Activated effector memory CD4-positive, alpha-beta T cell treated with anti-CD3 and anti-CD28 coated beads, Interleukin-2, amount 50 U/mL, for 16 hours (primary cell): ENCODE measurements around the gene HMCN2.
A peak's percentile ranks its signal among the peaks of the same experiment; 100 is the strongest.

ENCODE experiments used
- DNase-seq: peaks from one replicate; pipeline ENCODE4 v3.0.0-alpha.2; 2020

HMCN2 gene

DNA sequence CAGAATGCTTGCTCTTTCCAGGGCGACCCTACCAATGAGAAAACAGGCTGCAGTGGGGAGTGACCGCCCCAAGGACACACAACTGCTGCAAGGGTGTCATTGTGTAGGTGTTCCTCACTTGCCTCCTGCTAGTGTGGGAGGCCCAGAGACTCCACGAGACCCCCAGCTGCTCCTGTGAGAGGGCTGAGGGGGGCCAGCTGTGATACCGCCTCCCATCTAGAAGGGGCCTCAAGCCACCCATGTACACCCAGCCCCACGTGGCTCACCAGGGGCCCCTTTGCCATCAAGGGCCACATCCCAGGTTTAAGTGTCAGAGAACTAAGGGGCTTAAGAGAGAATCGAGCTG, 177.9 kb downstream of the HMCN2 start:
- DNase-seq: no peak

DNA sequence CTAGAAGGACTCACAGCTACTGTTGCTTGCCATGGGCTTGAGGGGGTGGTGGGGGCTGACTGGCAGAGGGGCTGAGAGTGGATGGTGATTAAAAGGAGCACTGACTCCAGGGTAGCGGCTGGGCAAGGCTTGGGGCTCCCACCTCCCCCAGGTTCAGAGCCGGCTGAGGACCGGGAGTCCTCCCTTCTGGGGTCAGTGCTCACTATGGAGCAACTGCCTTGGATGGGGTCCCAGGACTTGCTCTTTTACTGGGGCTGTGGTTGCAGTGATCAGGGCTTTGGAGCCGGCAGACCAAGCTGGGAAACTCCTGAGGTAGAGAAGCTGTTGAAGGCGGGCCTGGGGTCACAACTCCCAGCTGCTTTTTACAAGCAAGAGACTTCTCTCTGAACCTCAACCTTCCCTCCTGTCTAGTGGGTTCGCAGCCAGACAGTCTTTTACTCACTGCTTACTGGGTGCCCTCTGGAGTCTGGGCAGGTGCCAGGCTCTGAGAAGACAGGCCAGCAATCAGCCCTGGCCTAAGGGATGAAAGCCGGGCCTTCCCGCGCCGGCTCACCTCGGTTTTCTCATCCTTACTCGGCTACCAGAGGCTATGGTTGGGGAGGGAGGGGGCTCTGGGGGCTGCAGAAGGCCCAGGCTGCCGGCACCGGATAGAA, 178.4 kb downstream of the HMCN2 start:
- no peak for DNase-seq

DNA sequence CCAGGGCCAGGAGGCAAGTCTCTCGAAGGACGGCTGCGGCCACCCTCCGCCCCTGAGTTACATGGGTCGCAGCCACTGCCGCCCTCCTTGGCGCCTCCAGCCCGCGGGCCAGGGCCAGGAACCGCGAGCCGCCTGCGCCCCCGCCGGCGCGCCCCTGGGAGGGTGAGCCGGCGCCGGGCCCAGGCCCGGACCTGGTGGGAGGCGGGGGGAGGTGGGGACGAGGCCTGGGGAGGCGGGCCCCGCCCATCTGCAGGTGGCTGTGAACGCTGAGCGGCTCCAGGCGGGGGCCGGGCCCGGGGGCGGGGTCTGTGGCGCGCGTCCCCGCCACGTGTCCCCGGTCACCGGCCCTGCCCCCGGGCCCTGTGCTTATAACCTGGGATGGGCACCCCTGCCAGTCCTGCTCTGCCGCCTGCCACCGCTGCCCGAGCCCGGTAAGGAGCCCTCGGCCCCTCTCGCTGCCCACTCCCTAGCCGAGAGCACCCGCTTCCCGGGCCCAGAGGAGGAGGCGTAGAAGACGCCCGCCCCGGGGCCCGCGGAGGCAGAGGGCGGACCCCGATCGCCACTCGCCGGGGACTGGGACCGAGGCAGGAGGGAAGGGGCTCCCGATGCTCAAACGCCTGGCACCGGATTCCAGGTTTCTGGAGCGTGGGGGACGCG, 179.1 kb downstream of the HMCN2 start, which contains the start of gene ASS1:
Gene ASS1 (plus strand): TSS at position 397 of the 657 bp plus-strand sequence. CDS start 7,268 bp downstream, outside the sequence.
- DNase-seq: peak; percentile 82

DNA sequence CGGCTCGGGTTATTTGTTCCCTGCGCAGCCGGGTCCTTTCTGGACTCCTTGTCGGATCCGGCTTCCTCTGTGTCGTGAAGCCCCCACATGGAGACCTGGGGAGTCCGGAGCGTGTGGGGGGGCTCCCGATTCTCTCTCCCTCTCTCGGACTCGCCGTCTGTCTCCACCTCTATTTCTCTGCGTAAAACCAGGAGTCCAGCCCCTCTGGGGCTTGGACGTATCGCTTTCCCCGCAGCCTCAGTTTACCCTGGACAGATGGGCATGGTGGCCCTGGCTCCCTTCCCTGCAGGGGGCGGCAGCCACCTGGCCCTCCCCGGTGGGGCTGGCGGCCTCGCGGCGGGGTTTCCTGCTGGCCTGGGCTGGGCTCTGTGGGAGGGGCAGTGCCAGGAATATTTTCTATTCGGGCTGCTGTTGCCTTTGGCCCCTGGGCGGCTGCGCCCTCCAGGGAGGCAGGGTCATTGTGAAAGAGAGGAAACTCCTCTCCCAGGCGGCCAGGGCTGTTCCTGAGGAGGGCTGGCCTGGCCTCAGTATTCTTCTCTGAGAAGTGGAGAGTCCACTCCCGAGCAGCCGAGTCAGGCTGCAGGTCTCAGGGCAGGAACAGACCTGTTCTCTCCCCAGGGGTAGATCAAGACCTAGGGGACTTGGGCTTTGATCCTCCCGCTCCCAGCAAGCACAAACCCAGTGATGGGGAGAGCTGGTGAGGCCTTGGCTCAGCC, 179.9 kb downstream of the HMCN2 start:
- no peak for DNase-seq

DNA sequence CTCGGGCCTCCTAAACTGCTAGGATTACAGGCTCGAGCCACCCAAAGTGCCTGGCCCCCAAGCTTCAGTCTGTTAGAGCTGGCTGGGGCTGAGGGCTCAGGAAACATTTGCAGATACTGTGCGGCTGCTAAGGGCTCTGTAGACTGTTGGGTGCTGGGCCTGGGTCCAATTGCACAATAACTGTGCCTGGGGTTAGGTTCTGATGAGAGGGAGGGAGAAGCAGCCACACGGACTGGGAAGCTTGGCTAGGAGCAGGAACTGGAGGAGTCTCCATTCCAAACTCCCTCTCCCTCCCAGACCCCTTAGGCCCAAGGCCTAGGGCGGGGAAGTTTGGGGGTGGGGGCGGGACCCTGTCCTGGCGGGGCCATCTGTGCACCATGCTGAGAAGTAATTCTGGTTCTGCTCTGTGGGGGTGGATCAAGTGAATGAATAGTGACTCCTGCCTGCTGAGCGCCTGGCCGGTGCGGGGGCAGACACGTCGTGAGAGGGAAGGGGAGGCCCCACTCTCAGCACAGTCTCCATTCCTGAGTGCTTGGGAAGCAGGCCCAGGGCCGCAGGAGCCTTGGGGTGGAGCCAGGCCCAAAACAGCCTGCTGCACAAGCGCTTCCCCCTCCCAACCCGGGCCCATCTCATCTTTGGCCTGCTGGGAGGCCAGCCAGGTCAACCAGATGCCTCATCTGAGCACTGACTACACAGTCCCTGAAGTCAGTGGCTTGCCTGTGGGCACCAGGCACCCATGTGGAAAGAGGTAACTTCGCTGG, 180.7 kb downstream of the HMCN2 start:
- DNase-seq: no peak

DNA sequence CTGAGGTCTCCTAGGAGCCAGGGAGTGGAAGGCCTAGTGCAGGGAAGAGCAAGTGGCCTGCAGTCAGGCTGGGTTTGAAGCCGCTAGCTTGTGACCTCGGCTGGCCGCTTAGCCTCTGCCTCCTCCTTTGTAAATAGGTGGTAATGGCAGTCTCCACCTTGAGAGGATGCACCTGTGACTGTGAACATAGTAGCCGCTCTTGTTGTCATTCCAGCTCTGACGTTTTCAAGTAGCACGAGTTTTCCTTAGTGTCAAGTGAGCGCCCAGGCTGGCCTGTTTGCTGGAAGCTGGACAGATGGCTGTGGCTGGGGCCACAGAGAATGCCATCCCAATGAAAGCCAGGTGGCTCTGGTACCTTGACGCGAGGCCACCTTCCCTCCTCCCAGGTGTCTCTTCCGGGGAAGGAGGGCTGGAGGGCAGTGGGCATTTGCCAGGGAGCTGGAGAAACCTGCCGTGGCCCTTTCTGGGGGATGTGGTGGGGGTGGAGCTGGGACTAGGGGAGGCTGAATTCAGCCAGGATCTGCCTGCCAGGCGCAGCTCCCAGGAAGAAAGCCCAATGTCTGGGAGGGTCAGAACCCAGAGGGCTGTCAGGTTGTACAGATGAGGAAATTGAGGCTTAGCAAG, 181.7 kb downstream of the HMCN2 start:
- DNase-seq: no peak

DNA sequence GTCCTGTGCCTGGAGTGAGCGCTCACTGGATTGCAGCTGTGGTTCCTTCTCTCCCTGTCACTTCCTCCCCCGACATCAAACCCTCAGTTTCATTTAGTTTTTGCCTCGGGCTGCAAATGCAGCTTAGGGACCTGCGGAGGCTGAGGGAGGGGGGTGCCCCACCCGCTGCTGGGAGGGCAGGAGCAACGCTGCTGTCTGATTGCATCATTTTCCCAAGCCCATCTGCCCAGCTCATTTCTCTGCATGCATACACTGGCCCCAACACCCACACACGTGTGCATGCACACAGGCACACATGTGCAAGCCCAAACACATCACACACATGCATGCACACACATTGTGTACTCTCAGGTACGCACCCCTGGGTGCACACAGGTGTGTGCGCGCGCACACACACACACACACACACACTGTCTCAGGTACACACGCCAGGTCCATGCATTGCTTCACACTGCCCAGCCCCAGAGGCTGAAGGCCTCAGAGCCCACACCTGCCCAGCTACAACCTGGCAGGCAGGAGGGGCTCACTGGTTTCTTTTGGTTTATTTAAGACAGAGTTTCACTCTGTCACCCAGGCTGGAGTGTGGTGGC, 182.6 kb downstream of the HMCN2 start:
- no peak for DNase-seq

DNA sequence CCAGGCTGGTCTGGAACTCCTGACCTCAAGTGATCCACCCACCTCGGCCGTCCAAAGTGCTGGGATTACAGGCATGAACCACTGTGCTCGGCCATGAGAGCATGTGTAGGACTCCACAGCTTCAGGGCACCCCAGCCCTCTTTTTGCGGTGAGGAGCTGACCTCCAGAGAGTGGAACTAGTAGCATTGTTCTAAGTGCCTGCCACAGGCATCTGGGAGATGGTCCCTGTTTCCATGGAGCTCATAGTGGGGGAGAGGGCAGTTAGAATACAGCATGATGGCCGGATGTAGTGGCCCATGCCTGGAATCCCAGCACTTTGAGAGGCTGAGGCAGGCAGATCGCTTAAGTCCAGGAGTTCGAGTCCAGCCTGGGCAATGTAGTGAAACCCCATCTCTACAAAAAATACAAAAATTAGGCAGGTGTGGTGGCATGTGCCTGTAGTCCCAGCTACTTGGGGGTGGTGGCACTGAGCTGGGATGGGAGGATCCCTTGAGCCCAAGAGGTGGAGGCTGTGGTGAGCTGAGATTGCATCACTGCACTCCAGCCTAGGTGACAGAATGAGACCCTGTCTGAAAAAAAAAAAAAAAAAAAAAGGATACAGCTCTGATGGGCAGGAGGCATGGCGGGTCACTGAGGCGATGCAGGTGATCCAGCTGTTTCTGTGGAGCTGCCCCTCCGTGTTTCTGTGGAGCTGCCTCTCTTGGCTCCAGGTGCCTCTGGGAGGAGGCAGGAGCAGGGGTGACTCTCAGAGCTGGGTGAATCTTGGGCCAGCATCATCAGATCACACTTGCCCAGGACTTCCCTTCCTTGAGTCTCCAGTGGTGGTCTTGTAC, 183.4 kb downstream of the HMCN2 start:
- DNase-seq: no peak

DNA sequence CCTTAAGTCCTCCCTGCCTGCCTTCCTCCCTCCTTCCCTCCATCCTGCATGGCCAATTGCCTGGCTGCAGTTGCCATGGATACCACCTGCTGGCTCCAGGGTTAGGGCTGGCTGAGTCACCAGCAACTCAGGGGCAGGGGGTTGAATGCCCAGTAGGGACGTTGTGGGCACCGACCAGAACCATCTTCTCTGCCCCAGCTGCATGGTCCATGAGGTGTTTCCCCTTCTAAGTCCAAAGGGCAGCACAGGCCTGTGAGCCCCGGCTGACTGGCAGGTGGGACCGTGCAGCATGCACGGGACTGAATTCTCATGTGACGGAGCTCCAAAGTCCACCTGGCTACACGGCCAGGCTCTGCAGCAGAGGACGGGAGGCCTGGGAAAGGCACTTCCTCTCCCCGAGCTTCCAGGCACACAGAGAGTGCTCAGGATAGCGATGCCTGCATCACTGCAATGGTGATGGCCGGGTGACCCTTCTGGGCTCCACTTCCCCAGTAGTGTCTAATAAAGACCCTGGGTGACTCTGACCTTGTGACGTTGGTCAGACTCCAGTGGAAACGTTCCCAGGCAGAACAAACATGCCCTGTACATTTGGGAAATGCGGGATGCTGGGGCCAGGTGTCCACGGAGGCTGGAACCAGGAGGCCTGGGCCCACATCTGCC, 184.9 kb downstream of the HMCN2 start:
- no peak for DNase-seq

DNA sequence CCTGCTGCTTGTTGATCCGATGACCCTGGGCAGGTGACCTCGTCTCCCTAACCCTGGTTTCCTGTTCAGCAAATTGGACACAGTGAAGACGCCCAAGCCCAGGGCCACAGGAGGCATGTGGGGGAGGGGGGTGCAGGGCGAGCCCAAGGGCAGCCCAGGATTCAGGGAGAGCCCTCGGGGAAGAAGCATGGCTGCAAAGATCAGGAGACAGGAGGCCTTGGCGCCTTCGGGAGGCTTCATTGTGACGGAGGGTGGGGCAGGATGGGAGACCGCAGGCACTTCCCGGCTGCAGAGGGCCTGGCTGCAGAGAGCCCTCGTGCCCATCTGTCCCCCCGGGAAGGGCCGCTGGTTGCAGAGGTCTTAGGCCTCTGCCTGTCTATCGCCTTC, 185.4 kb downstream of the HMCN2 start:
- DNase-seq: no peak

DNA sequence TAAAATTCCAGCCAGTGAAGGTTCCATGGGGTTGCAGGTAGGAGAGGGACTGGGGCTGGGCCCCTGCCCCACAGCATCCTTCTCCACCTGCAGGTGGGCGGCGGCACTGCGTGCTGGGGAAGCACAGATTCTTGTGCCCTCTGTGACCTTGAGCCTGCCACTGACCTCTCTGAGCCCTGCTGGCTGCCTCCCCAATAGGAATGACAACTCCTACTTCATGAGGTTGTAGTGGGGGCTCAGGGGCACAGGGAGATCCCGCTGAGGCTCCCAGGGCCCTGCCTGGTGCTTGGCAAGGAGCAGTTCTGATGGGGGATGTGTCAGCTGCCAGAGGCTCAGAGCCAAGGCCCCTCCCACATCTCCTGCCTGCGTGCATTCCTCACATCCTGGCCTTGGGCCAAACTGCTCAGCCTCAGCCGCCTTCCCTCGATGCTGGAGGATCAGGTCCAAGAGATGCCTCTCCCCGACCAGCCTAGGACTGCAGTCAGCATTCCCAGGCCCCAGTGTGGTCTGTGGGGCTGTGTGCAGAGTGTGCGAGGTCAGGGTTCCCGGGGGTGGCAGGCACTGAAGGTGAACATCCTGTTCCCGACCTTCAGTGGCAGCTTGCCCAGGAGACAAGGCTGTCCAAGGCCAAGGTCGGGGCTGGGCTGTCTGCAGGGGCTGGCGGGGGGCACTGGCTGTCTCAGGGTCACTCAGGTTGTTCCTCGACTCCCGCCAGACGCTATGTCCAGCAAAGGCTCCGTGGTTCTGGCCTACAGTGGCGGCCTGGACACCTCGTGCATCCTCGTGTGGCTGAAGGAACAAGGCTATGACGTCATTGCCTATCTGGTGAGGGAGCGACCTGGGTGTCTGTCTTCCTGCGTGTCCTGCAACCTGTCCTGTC, 186.2 kb downstream of the HMCN2 start:
- DNase-seq: no peak

DNA sequence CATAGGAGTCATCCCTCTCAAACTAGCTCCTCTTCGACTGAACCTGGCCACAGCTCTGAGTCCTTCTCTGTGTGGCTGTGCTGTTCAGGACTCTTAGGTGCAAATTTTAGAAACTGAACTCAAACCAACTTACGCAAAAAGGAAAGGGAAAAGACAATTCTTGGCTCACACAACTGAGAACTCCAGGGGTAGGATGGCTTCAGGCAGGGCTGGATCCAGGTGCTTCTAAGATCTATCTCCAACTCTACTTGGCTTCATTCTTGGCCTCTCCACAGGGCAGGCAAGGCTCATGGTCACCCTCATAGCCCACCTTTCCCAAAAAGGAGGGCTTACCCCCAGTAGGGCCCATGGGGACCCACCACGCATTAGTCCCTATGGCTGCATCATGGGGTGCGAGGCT, 187.3 kb downstream of the HMCN2 start:
- DNase-seq: no peak

DNA sequence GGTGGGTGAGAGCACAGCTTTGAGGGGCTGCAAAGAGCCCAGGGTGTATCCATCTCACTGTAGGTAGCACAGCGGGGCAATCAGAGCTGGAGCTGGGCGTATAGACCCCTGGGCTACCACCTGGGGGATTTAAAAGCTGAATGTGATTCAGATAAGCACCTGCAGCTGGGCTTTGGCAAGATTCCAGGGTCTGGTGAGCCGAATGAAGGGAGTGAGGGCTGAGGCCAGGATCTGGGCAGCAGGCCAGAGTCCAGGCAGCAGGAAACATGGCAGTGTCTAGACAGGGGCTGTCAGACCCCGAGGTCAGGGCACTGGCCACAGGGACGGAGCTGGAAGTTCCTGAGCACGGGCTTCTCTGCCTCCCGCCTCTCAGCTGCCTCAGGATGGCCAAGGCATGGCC, 187.9 kb downstream of the HMCN2 start:
- DNase-seq: no peak

DNA sequence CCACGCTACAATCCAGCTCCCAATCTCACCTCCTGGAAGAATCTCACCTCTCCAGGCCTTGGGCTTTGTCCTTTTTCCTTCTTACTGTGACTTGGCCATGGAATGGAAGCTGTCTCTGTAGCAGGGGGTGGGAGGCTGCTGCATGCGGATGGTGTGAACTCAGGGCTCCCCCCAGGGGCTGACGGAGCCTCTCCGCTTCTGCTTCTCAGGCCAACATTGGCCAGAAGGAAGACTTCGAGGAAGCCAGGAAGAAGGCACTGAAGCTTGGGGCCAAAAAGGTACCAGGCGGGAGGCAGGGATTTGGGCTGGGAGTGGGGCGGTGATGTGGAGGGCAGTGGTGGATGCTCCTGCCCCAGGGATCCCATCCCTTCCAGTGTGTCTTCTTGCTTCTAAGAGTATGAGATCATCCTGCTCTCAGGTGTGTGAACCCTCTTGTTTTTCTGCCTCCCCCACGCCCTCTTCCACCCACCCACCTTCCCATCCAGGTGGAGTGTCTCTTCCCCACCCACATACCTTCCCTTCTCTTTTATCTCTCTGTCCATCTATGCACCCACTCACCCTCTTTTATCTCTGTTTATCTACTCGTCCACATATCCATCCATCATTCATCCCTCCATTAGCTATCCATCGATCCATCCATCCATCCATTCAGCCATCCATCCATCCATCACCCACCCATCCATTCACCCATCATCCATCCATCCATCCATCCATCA, 188.7 kb downstream of the HMCN2 start:
- no peak for DNase-seq

DNA sequence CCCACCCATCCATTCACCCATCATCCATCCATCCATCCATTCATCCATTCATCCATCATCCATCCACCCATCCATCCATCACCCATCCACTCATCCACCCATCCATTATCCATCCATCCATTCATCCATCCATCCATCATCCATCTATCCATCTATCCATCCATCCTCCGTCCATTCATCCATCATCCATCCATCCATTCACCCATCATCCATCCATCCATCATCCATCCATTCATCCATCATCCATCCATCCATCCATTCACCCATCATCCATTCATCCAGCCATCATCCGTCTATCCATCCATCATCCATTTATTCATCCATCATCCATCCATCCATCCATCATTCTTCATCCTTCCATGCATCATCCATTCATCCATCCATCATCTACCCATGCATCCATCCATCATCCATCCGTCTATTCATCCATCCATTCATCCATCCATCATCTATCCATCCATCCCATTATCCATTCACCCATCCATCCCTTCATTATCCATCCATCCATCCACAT, 189.3 kb downstream of the HMCN2 start:
- DNase-seq: no peak

DNA sequence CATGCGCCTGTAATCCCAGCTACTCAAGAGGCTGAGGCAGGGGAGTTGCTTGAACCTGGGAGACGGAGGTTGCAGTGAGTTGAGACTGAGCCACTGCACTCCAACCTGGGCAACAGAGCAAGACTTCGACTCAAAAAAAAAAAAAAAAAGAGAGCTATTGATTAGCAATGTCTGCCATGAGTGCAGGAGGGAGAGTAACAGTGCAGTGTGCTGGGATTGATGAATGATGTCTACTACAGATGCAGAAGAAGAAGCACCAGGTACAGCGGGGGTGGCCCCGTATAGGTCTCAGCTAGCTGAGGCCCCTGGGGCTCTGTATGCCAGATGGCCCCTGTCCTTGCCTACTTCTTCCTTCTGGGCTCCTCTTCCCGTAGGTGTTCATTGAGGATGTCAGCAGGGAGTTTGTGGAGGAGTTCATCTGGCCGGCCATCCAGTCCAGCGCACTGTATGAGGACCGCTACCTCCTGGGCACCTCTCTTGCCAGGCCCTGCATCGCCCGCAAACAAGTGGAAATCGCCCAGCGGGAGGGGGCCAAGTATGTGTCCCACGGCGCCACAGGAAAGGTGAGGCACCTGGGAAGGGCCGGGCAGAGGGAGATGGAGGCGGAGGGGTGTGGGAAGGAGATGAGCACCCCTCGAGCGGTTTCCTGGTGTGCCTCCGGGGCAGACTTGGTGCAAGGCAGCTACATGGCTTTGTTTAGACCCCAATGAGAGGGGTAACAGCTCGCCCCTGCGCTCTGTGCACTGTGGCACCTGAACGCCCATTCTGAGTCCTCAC, 192.7 kb downstream of the HMCN2 start:
- DNase-seq: no peak

DNA sequence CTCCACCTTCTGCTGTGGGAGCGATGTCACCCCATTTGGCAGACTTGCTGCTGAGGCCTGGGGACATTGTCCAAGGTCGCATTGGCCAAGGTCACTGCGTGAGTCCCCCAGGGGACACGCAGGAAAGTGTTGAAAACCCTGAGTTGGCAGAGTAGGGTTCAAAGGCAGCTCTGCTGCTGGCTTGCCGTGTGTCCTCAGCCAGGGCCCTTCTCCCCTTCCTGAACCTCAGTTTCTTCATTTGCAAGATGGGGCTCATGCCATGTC, 193.2 kb downstream of the HMCN2 start:
- DNase-seq: no peak

DNA sequence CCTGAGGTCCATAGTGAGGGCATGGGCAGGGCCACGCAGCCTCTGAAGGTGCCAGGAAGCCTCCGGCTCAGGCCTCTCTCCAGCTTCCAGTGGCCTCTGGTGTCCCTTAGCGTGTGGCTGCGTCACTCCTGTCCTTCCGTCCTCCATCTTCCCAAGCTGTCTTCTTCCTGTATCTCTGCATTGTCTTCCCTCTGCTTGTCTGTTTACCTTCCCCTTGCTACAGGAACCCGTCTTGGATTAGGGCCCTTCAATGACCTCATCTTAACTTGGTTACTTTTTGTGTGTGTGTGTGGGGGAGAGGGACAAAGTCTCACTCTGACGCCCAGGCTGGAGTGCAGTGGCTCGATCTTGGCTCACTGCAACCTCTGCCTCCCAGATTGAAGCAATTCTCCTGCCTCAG, 193.6 kb downstream of the HMCN2 start:
- no peak for DNase-seq
